HG03520 (cell line): Measurements from ENCODE around the gene ITGA5.

ENCODE experiments used
- ATAC-seq: cut with Tn5 transposase; IDR thresholded peaks from one replicate; pipeline ENCODE4 v1.9.1; 2021; ENCODE audit warnings: mild to moderate bottlenecking, moderate library complexity; ENCODE audit not compliant: unreplicated experiment

The ITGA5 gene

DNA sequence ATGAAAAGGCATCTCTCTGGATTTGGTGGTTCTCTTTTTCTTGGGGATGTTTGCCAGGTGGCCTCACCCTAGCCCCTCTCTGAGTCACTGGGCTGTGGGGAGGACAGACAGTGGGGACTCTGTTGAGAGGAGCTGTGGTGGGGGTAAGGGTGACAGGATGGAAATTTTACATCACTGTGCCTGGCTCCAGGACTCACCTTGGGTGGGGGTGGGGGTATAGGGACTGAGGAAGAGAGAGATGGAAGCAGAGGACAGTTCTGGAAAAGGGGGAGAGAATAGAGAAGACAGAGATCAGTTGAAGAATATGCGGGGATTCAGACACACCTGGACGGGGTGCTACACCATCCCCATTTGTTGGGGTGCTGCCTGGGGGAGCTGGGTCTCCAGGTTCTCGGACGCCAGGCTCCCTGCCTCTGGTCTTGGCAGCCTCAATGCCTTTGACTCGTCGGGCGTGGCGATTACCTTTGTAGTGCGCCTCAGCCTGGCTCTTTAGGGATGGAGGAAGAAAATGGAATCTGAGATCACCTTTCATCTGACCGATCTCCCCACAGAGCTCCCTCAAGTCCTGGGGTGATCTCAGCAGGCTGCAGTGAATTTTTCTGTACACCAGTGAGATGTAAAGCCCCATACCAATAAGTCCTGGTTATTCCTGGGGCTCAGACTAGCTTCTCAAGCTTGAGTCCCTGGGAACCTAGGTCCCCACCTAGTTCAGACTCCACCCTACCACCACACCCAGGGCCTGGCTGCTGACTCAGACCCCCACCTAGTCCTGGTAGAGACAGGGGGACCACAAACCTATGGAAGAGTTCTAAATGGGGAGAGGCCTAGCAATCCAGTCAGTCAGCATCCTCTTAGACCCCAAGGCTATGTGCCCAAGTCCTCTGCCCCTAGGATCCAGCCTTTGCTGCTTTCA is 45.2 kb downstream of the ITGA5 start:
- ATAC-seq = no peak

DNA sequence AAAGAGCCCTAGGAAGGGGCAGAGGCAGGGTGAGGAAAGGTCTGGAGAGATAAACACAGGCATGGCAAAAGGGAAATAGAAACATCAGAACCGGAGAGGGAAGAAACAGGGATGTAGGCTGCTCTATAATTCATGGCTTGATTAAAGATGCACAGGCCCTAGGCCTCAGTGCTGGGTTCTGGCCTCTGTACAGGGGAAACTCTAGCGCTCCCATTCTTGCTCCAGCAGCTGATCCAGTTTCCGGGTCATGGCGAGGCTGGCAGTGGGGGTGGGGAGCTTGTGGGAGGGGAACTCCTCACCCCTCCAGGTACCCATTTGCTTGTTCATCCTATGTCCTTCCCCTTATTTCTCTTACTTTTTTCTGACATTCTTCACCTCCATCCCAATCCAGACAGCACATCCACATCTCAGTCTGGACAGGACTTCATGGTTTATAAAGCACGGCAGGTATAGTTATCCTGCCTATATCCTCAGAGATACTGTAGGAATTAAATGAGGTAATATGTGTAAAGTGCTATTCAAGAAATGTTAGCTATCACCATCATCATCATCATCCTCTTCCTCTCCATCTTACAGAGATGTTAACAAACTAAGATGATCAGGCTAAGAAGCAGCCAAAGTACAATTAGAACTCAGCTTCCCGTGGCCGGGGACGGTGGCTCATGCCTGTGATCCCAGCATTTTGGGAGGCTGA is 46.8 kb downstream of the ITGA5 start:
- no peak for ATAC-seq

DNA sequence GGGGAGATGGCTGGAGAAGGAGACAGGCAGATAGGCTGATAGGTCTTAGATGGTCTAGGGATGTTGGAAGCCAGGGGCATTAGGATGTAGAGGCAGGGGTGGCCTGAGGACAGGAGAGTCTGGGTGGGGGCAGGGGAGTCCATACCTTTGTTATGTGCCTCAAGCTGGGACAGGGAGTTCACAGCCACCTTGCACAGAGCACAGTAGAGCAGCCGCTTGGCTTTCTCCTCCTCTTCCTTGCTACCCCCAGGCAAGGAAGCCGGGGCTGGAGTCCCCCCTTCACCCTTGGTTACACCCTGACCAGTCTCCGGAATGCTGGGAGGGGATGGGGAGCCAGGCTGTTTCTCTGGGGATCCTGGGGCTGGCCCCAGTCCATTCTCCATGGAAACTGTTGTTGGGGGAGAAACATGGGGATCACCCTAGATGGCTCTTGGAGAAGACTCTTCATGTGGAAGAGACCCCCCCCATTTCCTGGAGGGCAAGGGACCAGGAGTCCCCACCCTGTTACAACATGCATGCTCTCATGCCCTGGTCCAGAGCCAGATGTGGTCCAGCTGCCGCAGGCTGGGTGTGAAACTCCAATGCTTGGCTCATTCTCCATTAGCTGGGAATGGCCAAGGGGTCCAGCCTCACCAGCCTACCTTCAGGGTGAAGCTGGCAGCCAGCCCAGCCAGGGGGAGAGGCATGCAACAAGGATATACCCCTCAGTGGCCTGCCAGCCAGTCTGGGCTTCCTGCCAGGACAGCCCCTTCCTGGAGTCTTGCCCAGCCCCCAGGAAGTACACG is 47.5 kb downstream of the ITGA5 start:
- ATAC-seq = no peak

DNA sequence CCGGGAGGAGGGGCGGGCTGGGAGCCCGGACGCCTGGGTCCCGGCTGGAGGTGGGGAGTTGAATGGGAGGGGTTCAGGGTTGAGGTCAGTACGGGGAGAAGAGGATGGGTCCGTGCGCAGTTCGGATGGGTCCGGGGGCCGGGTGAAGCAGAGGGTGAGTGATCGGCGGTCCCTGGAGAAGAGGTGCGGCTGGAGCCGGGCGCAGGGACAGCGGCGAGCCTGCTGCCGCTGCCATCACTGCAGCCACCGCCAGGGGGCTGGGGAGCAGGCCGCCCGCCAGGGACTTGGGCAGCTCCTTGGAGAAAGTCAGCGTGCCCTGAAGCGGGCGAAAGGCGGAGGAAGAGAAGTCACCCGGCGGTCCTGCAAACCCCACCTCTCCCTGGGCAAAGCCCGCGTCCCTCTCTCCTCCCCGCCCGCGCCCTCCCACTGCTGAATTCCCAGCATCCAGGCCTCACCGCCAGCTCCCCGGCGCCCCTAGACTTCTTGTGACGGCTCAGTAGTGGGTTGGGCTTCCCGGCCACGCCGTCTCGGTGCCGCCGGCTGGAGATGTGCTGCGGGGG is 48.8 kb downstream of the ITGA5 start:
- no peak for ATAC-seq

DNA sequence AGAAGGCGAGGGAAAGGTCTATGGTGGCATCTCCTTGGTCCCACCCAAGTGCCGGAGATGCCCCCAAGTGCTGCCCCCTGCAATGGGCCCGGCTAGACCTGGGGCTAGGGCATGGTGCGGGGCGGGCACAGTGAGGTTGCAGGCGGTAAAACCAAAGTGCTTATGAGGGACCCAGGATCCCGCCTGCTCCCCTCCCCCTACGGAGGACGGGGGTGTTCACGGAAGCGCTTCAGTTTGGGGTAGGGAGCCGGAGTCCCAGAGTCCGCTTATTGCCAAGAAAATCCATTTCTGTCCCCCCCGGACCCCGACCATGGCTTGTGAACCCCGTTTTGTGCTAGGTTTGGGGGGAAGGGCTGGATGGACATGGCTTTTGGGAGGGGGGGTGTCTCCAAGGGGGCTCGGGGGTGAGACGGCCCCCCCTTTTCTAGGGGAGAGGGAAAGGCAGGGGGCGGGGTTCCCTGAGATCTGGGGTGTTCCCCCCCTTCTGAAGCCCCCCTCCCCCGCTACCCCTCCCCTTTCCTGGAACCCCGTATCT is 49.4 kb downstream of the ITGA5 start:
- no peak for ATAC-seq

DNA sequence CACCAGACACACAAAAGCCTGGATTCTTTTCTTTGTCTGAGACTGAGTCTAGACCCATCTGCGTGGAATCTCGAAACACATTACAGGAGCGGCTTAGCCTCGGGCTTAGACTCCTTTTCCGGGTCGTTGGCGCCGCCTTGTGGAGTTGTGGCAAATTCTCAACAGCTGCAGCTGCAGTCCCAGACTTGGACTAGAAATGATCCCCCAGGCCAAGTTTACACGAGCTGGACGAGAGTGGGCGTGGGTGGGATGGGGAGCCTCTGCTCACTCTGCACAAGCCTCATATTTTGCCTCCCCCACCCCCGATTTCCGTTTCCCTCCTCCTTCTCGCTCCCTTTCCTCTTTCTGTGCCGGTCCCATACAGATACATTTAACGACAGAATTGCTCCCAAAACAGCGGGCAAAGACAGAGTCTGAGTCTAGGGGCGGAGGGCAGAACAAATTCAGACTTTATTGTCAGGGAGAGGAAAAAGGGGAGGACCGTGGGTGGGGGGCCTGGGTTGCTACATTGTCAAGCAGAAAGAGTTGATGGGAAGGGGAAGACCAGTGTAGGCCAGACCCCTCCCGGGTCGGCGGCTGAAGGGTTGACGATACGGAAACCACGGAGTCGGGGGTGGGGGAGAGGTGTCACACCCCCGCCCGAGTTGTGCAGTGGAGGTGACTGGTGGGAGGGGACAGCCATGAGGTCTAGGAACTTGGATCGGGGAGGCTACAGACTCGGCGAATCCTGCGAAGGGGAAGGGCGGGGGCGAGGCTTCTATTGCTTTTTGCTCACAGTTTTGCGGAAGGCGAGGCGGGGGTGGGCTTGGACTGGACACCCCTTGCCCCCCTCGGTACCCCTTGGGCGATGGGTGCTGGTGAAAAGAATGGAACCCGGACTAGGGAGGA is 50.1 kb downstream of the ITGA5 start:
- peak; percentile 72 for ATAC-seq

DNA sequence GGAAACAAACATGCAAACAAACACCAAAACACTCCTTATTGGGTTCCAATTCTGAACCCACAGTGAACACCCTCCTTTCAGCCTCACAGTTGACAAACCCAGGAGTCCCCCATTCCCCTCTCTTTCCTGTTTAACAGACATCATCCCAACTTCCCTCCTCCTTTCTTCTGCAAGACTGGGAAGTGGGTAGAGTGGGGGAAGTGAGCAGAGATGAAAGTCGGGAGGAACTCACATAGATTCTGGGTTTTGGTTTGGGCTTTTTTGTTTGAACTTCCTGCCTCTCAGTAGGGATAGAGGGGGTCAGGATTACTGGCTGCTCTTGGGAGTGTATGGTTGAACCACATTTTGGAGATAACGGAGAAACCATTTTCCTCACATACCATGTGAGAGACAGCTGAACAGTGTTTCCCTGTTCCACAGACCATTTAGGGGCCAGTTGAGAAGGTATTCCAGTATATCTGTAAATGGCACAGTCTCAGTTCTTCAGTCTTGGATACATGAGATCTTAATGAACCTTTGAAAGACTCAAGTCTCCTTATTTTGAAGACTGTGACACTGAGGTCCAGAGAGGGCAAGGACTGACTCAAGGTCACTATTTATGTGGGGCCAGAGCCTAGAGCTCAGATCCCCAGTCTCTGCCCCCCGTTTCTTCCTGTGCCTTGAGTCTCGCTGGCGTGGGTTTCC is 50.9 kb downstream of the ITGA5 start:
- ATAC-seq = peak; percentile 16

DNA sequence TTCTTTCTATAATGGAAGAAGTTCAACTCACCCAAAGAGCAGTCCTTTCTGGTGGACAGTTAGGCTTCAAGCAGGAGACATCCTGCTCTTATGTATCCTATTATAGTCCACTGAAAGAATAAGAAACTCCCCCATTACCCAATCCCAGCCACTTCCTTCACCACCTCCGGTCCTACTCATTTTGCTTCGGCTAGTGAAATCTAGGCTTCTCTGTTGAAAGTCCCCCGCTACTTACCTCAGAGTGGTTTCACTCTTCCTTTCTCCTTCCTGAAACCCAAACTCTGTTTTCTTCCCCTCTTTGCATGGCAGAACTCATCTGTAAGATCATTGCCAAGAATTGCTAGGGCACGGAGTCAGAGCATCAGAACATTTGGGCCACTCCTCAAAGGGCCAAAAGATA is 54.7 kb downstream of the ITGA5 start, which contains the start of gene GPR84:
Gene GPR84, minus strand, starts transcription at position 74 of the 400 bp plus-strand sequence. CDS start 635 bp downstream, outside the sequence.
- ATAC-seq = no peak

DNA sequence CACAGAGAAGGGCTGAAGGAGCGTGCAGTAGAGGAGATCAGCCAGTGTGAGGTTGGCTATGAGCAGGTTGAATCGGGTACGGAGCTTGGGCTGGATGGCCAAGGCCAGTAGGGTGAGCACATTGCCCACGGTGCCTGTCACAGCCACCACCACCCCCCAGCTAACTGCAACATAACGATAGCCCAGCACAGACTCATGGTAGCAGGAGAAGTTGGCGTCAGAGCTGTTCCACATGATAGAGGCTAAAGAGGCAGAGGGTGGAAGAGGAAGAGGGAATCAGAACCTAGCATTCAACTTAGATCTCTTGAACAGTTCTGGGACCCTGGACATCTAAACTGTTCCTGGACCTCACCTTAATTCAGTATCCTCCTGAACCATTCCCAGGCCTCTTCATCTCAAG is 55.4 kb downstream of the ITGA5 start:
- no peak for ATAC-seq

DNA sequence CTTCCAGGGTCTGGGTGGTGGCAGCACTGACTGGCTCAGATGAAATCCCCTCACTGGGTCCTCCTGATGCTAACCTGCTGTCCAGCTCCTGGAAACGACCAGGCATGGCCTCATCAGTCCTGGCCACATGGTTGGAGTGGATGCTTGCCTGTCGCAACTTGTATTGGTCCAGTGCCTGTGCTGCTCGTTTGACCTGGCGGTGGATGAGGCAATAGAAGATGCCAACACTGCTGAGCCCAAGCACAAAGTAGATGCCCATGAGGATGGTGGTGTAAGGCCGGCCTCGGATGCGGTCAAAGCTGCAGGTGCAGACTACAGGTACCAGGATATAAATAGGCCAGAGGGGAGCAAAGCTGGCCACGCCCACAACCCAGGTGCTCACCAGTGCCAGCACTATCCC is 56.0 kb downstream of the ITGA5 start:
- ATAC-seq = no peak

DNA sequence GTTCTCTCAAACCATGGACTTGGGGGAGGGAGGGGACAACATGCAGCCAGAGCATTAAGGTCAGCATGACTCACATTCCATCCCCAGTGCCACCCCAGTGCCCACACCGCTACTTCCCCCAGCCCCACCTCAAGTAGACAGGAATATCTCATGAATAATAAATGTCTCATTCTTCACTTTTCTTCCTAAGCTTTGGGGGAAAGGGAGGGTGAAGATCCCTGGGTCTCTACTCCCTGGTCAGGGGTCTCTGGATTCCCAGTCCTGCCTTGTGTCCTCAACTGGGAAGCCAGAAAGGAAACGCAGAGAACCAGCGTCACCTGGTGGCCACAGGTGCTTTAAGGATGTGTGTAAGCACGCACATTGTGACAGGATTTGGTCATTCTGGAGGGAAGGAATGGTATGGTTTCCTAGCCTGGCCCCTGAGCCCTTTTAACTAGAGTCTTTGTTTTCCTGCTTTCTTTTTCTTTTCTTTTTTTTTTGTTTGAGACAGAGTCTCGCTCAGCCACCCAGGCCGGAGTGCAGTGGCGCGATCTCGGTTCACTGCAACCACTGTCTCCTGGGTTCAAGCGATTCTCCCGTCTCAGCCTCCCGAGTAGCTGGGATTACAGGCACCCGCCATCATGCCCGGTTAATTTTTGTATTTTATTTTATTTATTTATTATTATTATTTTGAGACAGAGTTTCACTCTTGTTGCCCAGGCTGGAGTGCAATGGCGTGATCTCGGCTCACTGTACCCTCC is 58.2 kb downstream of the ITGA5 start:
- no peak for ATAC-seq

DNA sequence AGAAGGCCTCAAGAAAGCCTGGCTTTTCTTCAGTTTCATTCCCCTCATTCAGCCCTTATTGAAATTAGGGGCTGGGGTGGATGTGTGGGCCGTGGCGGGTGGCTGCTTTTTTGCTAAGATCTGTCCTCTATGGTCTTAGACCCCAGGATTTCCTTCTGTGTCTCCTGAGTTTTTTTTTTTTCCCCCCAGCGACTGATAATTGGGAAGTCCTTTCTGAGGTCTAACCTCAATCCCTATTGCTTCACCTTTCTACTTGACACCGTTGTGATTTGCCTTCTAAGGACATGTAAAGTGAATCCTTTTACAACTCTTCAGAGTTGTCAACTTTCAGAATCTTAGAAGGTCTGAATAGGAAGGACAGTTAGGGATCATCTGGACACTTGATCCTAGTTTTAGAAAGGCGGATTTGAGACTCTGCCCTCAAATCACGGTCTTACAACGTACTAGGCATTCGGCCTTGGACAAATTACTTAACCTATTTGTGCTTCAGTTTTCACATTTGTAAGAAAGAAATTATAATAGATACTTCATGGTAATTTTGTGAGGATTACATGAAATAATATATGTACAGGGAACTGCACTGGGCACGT is 59.2 kb downstream of the ITGA5 start:
- no peak for ATAC-seq

DNA sequence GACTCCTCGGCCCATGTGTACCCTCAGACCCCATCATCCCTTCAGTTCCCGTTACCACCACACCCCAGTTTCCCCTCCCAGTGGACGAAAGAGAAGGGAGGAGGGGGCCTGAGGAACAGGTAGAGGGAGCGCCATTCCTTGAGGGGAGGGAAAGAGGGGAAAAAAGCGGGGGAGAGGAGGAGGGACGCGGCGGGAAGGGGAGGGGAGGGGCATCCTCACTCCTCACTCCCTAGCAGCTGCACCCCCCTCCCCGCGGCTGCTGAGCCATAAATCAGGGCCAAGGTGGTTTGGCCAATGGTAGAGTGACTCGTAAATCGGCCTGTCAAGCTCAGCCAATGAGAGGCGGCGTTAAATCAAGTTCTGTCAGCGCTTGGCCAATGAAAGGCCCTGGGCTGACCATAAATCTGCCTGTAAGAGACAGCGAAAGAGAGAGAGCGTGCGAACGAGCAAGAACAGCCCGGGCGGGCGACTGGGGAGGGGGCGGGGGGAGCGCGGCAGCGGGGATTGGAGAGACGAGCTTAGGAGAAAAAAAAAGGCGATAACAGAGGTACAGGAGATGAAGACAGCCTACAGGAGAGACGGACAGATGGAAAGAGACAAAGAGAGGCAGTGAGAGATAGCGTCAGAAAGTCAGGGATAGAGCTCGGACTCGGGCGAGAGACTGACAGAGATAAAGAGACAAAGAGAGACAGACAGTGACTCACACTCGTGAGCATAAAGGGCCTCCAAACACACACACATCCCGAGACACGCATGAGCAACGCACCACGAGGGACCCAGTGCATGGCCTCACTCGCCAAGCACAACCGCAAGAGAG is 59.9 kb downstream of the ITGA5 start:
- ATAC-seq = peak; percentile 97

DNA sequence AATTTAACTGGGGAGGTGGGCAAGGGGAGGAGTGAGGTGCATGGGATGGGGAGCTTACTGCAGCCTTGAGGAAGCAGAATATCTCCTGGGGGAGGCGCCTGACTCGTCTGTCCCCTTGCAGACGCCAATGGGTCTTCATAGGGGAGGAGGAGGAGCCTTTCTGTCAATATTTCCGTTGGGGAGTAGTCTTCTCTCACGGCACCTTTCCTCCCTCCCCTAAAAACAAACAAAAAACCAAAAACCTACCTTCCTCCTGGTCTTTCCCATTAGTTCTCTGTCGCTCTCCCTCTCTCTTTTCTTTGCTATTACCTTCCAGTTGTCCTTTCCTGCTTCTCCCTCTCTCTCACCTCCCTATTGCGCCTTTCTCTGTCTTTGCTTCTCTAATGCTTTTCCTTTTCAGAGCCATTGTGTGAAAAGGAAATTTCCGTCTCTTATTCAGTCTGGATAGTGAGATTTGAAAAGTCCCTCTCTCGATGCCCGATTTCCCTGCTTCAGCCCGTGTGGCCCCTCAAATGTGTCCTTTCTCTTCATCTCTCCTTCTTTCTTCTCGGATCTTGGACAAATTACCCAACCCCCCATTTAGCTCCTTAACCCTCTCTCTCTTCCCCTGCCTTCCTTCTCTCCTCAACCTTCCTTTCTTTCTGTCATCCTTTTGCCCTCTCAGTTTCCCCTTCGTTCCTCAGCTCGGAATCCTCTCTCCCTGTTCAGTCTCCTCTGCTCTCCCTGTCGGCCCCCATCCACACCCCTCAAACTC is 60.7 kb downstream of the ITGA5 start:
- ATAC-seq = no peak

DNA sequence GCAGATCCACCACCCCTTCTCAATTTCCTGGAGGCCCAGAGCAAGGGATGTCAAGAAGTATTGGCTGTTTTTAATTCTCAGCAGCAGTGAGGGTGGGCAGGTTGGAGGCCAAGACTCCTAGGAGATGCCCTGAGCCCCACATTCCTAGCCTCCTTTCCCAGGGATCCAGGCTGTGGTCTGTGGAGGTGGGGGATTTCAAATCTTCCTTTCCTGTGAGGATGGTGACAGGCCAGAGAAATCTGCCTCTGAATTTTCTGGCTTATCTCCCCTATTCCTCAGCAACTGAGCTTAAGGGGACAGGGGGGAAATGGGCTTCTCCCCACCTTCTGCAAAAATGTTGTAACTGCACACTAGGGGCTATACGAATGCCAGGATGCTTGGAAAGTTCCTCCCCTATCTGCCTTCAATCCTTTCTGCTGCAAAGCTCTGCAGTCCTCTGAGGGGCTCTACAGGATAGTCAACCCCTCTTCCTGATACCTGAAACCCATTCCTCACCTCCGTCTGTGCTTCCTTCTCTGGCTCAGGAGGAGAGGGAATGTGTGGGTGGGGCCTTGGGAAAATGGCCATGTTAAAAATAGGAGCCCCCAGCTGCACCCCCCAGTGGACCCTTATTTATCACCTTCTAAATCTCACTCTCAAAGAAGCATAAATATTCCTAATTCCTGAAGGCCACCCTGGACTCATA is 61.4 kb downstream of the ITGA5 start:
- no peak for ATAC-seq

DNA sequence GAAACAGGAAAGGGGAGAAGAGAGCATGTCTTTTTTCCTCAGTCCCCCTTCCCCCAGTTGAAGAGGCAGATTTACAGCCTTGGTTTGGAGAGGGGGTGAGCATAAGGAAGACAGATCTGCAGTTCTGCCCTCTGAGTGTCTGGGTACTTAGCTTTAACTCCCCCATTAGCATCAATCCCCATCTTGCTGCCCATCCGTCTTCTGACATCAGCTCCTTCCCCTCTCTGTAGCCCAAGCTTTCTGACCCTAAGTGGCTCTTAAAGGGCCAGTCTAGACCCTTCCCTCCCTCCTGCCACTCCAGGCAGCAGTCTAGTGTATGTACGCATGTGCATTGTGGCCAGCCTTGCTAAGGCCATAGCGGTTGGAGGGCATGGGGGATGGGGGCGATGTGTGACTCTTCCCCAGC is 62.1 kb downstream of the ITGA5 start:
- ATAC-seq = no peak
